Lower lobe of right lung (tissue), 2 donors: ENCODE results near the gene SLC9B1. TPM values are rescaled to one million over a fixed set of nuclear protein-coding genes. Genes with fewer than 3 reads are reported as not detected.

ENCODE experiments used
- ATAC-seq, 2 donors: fragments of 200-7000 bp; cut with Tn5 transposase; one replicate each; pipeline ENCODE4 v1.9.1; 2020 to 2022; ENCODE audit warnings: mild to moderate bottlenecking in 2 of 2, moderate library complexity in 2 of 2
- DNase-seq: peaks from one replicate; pipeline ENCODE4 v3.0.0-alpha.2; 2020
- H3K27ac ChIP-seq: fragments of 200-600 bp; one replicate; pipeline ENCODE4 v1.8.0; 2022
- H3K27me3 ChIP-seq: fragments of 200-600 bp; one replicate; pipeline ENCODE4 v1.8.0; 2022; ENCODE audit warnings: low read depth
- H3K36me3 ChIP-seq: fragments of 200-600 bp; one replicate; pipeline ENCODE4 v1.8.0; 2022; ENCODE audit warnings: mild to moderate bottlenecking
- H3K4me1 ChIP-seq: fragments of 200-600 bp; one replicate; pipeline ENCODE4 v1.8.0; 2022
- H3K4me3 ChIP-seq: fragments of 200-600 bp; one replicate; pipeline ENCODE4 v1.8.0; 2022; ENCODE audit warnings: mild to moderate bottlenecking
- H3K9me3 ChIP-seq: fragments of 200-600 bp; one replicate; pipeline ENCODE4 v1.8.0; 2022
- intact Hi-C: fragments of 100-400 bp; cut with DNase I; formaldehyde crosslinking; loops from one replicate; pipeline ENCODE4 v1.11.0; 2022
- total RNA-seq: library from RNA; stranded (reverse); fragmentation: NEBNext Ultra II Directional; extraction: Animal tissue kit (Norgen Biotek cat#: 25700); gene quantifications from one replicate; pipeline ENCODE4 v1.2.1, GENCODE V29; 2021
- TF ChIP-seq, protein P1 (sequence below): fragments of 200-600 bp; IDR thresholded peaks from one replicate; pipeline ENCODE4 v1.8.0; 2022; ENCODE audit warnings: antibody characterized with exemption, mild to moderate bottlenecking
- donor health status: DM: no; HTN: yes; CAD: no; lungs with severe emphysema.

The SLC9B1 gene
- total RNA-seq, 1 donor from 2014 or later = 0.74 TPM

DNA sequence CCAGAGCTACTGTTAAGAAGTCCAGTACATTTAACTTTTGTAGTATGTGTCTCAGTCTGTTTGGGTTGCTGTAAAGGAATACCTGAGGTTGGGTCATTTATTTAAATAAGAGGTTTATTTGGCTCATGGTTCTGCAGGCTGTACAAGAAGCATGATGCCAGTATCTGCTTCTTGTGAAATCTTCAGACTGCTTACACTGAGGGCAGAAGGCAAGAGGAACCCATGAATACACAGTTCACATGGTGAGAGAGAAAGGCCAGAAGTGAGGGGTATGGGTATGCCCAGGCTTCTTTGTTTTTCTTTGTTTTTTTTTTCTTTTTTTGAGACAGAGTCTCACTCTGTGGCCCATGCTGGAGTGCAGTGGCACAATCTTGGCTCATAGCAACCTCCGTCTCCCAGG, 156.8 kb downstream of the SLC9B1 start:
- ATAC-seq = no peak
- no peak overlapping the region for H3K27ac ChIP-seq

DNA sequence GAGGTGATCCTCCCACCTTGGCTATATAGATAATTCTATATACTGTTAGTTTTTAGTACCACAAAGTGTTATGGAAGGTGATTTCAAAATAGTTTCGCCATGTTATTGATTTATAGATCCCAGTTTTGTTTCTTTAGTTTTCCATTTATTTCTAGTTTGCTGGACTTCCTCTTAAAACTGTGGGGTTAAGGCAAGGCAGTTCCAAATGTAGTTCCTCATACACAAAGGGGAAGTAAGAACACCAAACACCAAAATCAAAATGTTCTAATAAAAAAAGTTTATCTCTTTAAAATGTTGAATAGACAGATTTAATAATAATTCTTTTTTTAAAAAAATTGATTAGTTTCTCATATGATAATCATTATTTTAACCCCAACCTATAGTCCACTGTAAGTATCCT, 157.5 kb downstream of the SLC9B1 start:
- peaks cover 3% of the 10 kb centered on the region for H3K4me1 ChIP-seq
- H3K9me3 ChIP-seq = peaks cover 9% of the 10 kb centered on the region
- H3K36me3 ChIP-seq = no peaks in the 10 kb centered on the region
- intact Hi-C loops = no loop called here
- no peaks in the 10 kb centered on the region for H3K27me3 ChIP-seq
- TF ChIP-seq, protein P1, sequence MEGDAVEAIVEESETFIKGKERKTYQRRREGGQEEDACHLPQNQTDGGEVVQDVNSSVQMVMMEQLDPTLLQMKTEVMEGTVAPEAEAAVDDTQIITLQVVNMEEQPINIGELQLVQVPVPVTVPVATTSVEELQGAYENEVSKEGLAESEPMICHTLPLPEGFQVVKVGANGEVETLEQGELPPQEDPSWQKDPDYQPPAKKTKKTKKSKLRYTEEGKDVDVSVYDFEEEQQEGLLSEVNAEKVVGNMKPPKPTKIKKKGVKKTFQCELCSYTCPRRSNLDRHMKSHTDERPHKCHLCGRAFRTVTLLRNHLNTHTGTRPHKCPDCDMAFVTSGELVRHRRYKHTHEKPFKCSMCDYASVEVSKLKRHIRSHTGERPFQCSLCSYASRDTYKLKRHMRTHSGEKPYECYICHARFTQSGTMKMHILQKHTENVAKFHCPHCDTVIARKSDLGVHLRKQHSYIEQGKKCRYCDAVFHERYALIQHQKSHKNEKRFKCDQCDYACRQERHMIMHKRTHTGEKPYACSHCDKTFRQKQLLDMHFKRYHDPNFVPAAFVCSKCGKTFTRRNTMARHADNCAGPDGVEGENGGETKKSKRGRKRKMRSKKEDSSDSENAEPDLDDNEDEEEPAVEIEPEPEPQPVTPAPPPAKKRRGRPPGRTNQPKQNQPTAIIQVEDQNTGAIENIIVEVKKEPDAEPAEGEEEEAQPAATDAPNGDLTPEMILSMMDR = no peak
- no peak for ATAC-seq
- DNase-seq = no peak
- no peak overlapping the region for H3K27ac ChIP-seq
- no peak overlapping the region for H3K4me3 ChIP-seq

More for the DNA sequence above, 156.8 kb downstream of the SLC9B1 start:
- intact Hi-C loops = no loop called here
- Histone ChIP-seq H3K27me3 (no peaks in the 10 kb centered on the region), H3K9me3 (peaks cover 9% of the 10 kb centered on the region), H3K4me1 (peaks cover 9% of the 10 kb centered on the region), H3K36me3 (no peaks in the 10 kb centered on the region), H3K4me3 (no peak overlapping the region)
- TF ChIP-seq, protein P1 = no peak
- no peak for DNase-seq

DNA sequence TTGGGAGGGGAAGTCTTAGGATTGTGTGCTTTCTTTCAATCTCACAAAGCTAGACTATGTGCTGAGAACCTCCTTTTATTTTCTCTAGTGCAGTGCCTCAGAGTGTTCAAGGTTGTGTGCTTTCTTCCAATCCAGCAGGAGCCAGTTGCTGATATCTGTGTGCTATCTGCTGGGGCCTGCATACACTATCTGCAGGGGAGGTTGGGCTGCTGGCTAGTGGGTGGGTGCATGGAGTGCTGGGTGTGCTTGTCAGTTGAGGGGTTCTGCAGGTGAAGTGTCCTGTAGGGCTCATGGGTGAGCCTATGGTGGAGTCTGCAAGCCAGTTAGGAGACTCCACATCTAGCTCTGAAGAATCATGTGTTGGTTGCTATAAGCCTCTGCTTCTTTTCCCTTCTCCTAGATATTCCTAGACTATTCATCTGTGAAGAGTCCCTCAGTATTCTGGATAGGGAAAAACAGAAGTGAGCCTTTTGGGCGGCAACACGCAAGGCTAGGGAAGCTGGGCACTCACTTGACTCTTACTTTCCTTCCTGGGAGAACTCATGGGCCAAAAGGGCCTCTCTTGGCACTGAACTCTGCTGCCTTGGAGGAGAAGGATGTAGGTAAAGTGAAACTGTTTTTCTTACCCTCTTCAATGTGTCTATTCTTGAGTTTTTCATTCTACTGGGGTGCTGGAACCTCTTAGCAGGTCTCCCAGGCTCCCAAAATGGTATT, 158.7 kb downstream of the SLC9B1 start:
- Histone ChIP-seq H3K4me3 (no peak overlapping the region), H3K36me3 (no peaks in the 10 kb centered on the region), H3K27me3 (no peaks in the 10 kb centered on the region), H3K4me1 (no peaks in the 10 kb centered on the region), H3K27ac (no peak overlapping the region), H3K9me3 (peaks cover 9% of the 10 kb centered on the region)
- intact Hi-C loops = no loop called here
- DNase-seq = no peak
- no peak for ATAC-seq
- TF ChIP-seq, protein P1 = no peak

DNA sequence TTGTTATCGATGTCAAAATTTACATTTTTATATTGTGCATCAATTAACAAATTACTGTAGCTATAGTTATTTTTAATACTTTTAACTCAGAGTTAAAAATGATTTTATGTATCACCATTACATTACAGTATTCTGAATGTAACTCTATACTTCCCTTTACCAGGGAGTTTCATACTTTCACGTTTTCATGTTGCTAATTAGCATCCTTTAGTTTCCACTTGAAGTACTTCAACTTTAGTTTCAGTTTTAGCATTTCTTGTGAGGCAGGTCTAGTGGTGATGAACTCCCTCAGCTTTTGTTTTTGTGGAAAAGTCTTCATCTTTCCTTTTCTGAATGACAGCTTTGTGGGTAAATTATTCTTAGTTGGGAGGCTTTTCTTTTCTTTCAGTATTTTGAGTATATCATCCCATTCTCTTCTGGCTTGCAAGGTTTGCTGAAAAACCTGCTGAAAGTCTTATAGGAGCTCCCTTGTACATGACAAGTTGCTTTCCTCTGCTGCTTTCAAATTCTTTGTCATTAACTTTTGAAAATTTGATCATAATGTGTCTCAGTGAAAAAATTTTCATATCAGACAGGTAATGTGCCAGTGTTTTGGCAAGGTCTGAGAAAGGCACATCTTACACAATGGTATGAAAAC, 160.6 kb downstream of the SLC9B1 start:
- Histone ChIP-seq H3K9me3 (peaks cover 9% of the 10 kb centered on the region), H3K27ac (no peak overlapping the region), H3K4me1 (no peaks in the 10 kb centered on the region), H3K36me3 (no peaks in the 10 kb centered on the region), H3K4me3 (no peak overlapping the region), H3K27me3 (no peaks in the 10 kb centered on the region)
- intact Hi-C loops = no loop called here
- no peak for ATAC-seq
- DNase-seq = no peak
- TF ChIP-seq, protein P1 = no peak

Other genes with a start within 250 kb of the SLC9B1 start
- gene UBE2D3, start 192.2 kb downstream of the SLC9B1 start, total RNA-seq = 289 TPM
- gene CISD2, start 150.7 kb downstream of the SLC9B1 start, total RNA-seq = 28.5 TPM
- 5.5 TPM for gene SLC9B2, start 57.1 kb upstream of the SLC9B1 start, total RNA-seq
- 46.2 TPM for gene BDH2, start 80.1 kb upstream of the SLC9B1 start, total RNA-seq
- 3.4 TPM for gene CENPE, start 178.6 kb upstream of the SLC9B1 start, total RNA-seq